C4-2B (cell line): ENCODE results near the gene RBFOX2.
"Not testable (repeated sequence)": the region's sequence is repeated elsewhere in the genome, so short reads cannot be mapped to it uniquely, and the experiment has no call there.

Experiments used
- H3K27ac ChIP-seq: fragments of 450-650 bp; 2 replicates; pipeline ENCODE4 v1.5.1; 2017
- ZFX ChIP-seq: fragments of 450-650 bp; IDR thresholded peaks from 2 replicates; pipeline ENCODE4 v1.6.1; 2017
- TF ChIP-seq, protein P1 (sequence below): fragments of 450-650 bp; conservative IDR thresholded peaks from 2 replicates; pipeline ENCODE4 v1.5.1; 2017; ENCODE audit warnings: mild to moderate bottlenecking

Gene RBFOX2

DNA sequence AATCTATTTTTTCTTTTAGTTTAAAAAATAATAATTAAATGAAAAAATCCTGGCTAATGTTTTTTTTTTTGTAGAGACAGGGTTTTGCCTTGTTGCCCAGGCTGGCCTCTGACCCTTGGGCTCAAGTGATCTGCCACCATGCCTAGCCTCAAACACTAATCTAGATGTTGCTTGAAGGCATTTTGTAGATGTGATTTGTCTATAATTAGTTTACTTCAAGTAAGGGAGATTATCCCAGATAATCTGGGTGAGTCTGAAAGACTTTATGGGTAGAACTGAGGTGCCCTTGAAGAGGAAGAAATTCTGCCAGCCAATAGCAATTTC is 38.6 kb upstream of the RBFOX2 start:
- no peak overlapping the region for H3K27ac ChIP-seq
- TF ChIP-seq ZFX: no peak
- TF ChIP-seq, protein P1, sequence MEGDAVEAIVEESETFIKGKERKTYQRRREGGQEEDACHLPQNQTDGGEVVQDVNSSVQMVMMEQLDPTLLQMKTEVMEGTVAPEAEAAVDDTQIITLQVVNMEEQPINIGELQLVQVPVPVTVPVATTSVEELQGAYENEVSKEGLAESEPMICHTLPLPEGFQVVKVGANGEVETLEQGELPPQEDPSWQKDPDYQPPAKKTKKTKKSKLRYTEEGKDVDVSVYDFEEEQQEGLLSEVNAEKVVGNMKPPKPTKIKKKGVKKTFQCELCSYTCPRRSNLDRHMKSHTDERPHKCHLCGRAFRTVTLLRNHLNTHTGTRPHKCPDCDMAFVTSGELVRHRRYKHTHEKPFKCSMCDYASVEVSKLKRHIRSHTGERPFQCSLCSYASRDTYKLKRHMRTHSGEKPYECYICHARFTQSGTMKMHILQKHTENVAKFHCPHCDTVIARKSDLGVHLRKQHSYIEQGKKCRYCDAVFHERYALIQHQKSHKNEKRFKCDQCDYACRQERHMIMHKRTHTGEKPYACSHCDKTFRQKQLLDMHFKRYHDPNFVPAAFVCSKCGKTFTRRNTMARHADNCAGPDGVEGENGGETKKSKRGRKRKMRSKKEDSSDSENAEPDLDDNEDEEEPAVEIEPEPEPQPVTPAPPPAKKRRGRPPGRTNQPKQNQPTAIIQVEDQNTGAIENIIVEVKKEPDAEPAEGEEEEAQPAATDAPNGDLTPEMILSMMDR: no peak

DNA sequence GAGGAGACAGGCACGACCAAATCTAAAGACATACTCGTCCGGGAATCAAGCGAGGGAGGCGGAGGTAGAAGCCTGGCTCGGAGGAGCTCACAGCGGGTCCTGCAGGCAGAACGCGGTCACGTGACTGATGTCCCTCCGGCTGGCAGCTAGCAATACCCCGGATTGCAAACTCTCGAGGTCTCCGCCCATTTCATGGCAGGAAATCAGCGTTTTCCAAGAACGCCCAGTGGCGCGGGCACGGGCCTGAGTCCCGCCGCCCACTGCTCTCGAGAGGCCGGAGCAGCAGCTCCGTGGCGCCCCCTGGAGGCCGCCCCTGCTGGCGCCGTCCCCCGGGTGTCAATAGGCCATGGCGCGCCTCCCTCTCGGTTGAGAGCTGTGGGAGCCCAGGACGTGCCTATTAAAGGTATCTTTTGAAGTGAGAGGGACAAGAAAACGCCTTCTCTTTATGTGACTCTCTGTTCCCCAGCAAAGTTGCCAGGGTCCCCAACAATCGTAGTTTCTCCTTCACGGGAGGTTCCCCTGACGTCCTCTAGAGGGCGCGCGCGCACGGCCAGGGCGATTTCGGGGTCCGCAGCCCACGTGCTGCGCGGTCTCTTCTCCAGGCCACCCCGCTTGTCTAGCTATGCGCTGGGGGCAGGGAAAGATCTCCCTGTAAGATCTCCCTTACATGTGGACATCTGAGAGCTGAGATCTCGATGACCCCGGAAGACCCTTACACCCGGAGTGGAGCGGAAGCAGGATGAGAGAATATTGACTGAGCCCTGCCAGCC is 37.3 kb upstream of the RBFOX2 start:
- H3K27ac ChIP-seq: peak overlapping the region; percentile 53

DNA sequence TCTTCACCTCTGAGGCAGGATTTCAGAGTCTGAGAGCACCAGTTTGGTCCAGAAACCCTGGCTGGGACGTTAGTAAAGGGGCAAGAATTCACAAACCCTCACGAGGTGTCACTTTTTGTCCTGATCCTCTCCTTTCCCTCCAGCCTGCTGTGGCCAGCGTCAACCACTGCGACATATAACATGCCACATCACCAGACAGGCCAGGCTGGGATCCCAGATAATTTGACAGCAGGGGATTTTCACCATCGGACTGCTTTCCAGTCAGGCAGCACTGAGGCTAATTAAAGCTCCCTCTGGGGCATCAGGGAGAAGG is 36.8 kb upstream of the RBFOX2 start:
- TF ChIP-seq, protein P1: no peak
- no peak for TF ChIP-seq ZFX
- H3K27ac ChIP-seq: peak overlapping the region; percentile 53

More for the DNA sequence above, 37.3 kb upstream of the RBFOX2 start:
- TF ChIP-seq, protein P1: peak; percentile 100
- no peak for TF ChIP-seq ZFX

DNA sequence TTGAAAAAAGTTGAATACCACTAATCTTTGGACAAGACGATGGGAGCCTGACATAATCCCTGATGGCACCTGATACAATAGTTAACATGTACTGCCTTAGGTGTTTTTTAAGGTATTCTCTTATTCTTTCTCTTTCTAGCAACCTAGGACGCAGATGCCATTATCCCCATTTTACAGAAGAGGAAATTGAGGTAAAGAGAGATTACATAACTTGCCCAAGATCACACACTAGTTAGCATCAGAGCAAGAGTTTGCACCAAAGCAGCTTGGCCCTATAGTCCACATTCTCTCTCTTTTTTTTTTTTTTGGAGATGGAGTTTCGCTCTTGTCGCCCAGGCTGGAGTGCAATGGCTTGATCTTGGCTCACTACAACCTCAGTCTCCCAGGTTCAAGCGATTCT is 35.7 kb upstream of the RBFOX2 start:
- no peak overlapping the region for H3K27ac ChIP-seq
- TF ChIP-seq, protein P1: no peak
- no peak for TF ChIP-seq ZFX

DNA sequence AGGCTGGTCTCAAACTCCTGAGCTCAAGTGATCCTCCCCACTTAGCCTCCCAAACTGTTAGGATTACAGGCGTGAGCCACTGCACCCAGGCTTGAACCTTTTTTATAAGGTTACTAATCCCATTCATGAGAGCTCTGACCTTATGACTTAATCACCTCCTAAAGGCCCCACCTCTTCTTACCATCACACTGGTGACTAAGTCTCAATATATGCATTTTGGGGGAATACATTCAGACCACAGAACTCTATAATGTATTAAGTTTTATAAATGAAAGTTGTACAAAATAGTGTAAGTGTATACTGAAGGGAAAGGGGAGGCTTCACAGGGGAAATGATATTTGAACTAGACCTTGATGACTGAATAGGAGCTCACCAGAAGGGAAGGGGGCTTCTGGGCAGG is 28.4 kb upstream of the RBFOX2 start:
- H3K27ac ChIP-seq: no peak overlapping the region
- no peak for TF ChIP-seq ZFX
- TF ChIP-seq, protein P1: no peak

DNA sequence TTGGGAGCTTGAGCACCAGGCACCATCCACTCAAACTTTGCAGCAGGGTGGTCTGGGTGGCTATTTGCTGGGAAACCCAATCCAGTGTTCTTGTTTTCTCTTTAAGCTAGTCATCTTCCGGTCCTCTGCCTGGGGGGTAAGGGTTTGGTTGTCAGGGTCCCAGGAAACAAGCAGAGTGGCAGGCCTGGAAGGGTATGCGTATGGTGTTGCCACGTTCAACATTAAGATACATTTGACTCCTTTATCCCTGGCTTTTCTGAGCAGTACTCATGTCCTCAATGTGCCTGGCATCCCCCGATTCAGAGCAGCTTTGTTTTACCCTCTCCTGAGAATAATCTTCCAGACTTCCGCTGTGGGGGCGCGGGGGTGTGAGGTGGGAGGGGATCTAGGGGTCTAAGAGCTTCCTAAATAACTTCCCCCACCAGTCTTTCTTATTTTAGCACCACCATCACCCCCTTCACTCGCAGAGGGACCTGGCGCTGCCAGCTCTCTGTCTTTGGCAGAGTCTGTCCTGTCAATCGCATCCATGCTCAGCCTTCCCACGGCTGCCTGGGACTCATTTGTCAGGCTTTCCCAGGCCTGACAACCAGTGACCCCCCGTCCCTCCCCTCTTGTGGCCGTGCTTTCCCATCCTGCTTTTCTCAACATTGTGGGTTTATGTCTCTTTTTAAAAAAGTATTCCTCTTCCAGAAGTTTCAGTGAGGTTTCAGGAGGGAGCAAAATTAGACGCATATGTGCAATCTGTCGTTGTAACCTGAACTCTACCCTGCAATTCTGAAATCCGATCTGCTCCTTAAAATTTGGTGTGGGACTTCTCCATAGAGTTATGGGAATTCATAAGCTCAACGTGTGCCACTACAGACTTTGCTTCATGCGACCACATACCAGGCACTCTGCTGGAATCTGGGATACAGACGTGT is 27.0 kb upstream of the RBFOX2 start:
- no peak overlapping the region for H3K27ac ChIP-seq
- TF ChIP-seq, protein P1: no peak
- no peak for TF ChIP-seq ZFX

DNA sequence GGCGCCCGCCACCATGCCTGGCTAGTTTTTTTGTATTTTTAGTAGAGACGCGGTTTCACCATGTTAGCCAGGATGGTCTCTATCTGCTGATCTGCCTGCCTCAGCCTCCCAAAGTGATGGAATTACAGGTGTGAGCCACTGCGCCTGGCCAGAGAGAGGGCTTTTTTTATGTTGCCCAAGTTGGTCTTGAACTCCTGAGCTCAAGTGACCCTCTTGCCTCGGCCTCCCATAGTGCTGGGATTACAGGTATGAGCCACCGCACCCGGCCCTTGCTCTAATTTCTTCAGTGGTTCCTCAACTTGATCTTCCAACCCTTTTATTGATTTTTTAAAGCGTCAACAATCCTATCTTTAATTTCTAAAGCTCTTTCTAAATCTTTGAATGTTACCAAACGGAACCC is 25.8 kb upstream of the RBFOX2 start:
- not testable (repeated sequence) for H3K27ac ChIP-seq
